T-helper 9 cell (primary cell): ENCODE measurements around the gene VGLL4.
"Not testable (repeated sequence)": the region's sequence is repeated elsewhere in the genome, so short reads cannot be mapped to it uniquely, and the experiment has no call there.

Experiments used
- DNase-seq: peaks from one replicate; pipeline ENCODE4 v3.0.0-alpha.2; 2020

The VGLL4 gene

GRCh38 chr3:11606090-11606784, 37.5 kb downstream of the VGLL4 start:
- no peak for DNase-seq

GRCh38 chr3:11605398-11605797, 38.3 kb downstream of the VGLL4 start:
- DNase-seq, result no peak

GRCh38 chr3:11604139-11604892, 39.4 kb downstream of the VGLL4 start:
- no peak for DNase-seq

DNA sequence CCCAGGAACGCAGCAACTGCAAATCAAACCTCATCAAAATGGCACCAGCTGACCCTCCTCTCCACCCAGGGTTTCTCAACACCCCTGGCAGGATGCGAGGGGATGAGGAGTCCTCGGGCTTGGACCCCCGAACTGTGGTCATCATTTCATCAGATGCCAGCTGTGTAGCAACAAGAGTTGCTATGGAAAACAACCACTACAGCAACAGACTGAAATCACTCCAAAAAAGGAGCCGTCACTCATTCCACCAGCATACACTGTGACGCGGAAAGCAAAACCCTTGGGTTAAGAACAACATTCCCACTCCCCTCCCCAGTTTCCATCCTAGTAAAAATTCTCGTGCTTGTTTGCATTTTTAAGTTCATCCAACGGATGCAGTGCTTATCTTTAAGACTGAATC, 40.1 kb downstream of the VGLL4 start:
- DNase-seq, result no peak

GRCh38 chr3:11602886-11603527, 40.7 kb downstream of the VGLL4 start:
- DNase-seq, result no peak

GRCh38 chr3:11602239-11602840, 41.4 kb downstream of the VGLL4 start:
- DNase-seq, result no peak

DNA sequence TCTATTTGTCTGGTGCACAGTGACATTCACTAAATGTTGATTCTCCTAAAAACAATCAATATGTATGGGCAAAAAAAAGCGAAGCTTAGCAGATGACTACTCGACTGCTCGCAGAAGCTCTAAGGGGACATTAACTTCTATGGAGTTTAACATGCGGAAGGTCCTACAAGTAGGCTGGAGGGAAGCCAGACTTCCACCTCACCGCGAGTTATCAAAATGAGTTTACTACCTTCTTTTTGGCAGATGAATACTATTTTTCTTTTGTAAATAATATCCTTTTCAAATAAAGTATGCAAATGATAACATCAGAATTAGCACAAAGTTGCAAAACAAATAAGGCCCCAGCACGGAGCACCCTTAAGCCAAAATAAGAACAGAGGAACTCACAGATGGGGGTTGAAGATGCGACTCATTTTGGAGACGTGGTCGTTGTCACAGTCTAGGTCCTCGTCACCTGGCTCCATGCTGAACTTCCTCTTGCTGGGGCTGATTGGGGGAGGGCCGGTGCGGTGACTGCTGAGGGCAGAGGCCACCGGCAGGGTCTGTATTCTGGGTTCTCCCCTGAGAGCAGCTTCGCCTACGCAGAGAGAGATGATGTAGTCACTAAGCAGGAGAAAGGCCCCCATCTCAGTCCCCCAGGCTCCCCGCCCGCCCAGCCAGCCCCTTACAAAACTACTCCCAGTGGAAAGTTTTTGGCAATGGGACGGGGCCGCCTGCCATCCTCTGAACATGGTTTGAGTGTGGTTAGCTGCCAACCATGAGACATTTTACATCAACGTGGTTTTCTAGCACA, 42.1 kb downstream of the VGLL4 start:
- DNase-seq, result no peak

GRCh38 chr3:11600501-11601282, 43.0 kb downstream of the VGLL4 start:
- DNase-seq, result no peak

- no peak for DNase-seq
Observed at GRCh38 chr3:11596387-11596786, 47.3 kb downstream of the VGLL4 start.

GRCh38 chr3:11595024-11595423, 48.7 kb downstream of the VGLL4 start:
- DNase-seq, result not testable (repeated sequence)

- DNase-seq, result no peak
Observed at GRCh38 chr3:11593318-11594034, 50.2 kb downstream of the VGLL4 start.

DNA sequence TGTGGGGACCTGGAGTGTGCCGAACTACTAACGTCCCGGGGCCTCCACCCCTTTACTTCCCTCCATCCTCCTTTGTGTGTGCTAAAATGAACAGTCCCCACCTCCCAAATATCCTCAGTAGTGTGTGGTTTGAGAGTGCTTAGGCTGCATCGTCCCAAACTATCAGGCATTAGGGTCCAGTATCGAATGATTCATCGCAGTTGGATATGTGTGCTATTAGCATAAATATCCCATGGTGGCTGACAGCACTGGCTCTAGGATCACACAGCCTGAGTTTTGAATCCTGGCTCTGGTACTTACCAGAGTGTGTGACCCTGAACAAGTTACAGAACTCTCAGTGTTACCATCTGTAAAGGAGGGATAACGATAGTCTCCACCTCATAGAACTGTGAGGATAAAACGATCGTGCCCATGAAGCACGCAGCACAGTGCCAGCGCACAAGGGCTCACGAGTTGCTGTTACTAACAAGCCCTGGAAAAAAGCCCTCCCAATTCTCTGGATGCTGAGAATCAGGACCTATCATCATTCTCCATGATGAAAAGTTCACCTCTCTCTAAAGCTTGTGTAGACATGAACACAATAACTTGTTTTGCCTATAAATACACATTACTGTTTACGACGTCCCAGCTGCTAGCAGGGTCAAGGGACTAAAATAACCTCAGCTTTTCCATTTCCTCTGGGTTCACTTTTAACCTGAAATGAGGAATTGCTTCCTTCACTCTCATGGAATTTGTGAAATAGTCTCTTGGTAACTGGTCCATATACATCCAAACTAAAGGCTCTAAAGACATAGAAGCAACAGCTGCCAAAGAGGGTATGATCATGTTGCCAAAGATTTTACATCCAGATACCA, 51.0 kb downstream of the VGLL4 start:
- DNase-seq, result no peak

GRCh38 chr3:11591391-11592282, 52.1 kb downstream of the VGLL4 start:
- no peak for DNase-seq

GRCh38 chr3:11591002-11591355, 52.7 kb downstream of the VGLL4 start:
- no peak for DNase-seq

- no peak for DNase-seq
Observed at GRCh38 chr3:11589706-11590105, 54.0 kb downstream of the VGLL4 start.

GRCh38 chr3:11588755-11589154, 55.0 kb downstream of the VGLL4 start:
- no peak for DNase-seq

DNA sequence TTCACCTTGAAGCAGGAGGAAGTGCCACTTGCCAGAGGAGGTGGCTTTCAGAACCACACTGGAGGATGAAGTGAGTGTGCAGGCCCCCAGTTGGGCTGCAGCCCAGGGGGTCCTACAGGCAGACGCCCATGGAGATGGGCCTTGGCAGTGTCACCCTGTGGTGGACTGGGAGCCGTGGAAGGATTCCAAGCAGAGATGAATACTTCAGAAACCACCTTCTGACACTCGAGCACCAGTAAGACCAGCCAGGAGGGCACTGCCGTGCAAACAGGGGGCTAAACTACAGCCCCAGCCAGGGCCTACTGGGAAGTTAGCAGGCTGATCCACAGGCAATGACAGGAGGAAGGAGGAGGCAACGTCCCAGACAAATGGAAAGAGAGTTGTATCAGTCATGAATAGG, 55.4 kb downstream of the VGLL4 start:
- no peak for DNase-seq

- no peak for DNase-seq
Observed at GRCh38 chr3:11587766-11588165, 55.9 kb downstream of the VGLL4 start.

- DNase-seq, result no peak
Observed at GRCh38 chr3:11584570-11584969, 59.1 kb downstream of the VGLL4 start.
